NCI-H1048 (cell line): ENCODE measurements around the gene ESRRG.

Experiments used
- DNase-seq: peaks from one replicate; lab custom pipeline; 2025; lab: John Stamatoyannopoulos, UW

ESRRG gene

GRCh38 chr1:216627252-216627651 is 96.0 kb downstream of the ESRRG start:
- no peak for DNase-seq

DNA sequence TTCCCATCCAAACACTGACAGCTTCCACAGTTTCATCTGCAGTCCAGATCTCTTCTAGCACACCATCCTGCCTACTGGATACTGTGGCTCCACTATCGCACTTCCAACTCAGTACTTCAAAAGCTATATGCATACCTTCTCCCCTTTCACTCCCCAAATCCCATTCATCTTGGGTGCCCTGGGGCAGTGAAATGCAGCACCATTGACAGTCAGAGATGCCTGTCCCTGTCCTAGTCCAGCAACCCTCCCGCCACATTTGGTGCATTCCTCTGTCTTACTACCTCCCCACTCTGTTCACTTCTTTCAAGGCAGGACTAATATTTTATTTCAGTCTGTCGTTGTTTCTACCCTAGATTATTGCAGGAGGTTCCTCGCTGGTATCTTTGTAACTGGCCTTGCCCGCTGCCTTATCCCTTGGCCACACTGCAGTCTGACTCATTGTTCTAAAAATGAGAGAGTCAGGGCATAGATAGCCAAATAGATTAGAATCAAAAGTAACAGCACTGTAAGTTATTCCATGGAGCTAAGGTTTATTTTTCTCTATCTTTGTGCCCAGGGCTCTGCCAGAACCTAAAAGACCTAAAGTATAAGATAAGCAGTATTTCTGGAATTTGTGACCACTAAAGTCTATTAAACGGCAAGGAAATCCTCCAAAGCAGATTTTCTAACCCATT is 96.7 kb downstream of the ESRRG start:
- no peak for DNase-seq

DNA sequence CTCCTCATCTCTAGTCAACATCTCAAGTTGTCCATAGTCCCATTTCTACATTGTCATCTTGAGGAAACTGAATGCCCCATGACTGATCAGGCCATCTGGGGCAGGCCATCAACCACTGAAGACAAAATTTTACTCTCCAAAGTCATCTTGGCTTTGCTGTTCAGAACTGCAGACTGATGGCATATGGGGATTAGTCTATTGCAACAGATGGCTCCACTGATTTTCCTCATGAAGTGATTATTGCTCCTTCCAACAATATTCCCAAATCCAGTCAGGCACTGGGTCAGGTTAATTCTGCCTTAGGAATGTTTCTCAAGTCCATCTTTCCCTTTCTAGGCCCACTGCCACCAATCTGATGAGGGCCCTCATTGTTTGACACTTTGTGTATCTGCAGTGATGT is 101.7 kb downstream of the ESRRG start:
- DNase-seq = no peak

DNA sequence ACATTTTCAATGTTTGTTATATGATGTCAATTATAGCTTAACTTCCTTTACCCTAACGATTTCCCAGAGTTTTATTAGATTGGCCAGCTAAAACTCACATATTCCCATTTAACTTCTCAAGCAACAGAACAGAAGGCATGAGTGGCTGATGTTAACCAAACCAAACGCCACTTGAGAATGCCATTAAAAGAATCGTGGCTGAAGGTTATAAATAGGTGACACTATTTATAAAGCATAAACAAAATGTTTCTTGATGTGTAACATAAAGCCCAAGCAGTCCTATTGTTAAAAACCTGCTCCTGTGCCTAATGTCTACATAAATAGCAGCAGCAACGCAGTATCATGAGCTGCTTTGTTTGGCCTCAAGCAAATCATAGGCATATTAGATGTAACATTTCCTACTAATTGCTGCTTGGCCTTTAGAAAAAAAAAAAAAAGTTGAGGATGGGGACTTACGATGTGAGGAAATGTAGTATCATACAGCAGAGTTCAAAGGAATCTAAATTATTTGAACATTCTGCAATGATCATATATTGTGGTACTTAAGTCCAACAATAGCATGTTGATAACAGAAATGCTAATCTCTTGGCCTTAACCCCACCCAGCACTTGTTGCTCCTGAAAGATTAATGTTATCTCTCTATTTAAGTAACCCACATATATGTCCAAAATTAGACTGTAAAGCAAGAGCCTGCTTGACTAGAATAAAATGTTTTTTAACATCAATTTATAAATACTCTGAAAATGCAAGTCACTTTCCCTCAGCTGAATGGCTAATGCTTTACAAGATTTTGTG is 106.0 kb downstream of the ESRRG start:
- DNase-seq = no peak

- no peak for DNase-seq
Observed at GRCh38 chr1:216616425-216616824, 106.8 kb downstream of the ESRRG start.

GRCh38 chr1:216614011-216614934 is 109.0 kb downstream of the ESRRG start:
- DNase-seq = no peak

DNA sequence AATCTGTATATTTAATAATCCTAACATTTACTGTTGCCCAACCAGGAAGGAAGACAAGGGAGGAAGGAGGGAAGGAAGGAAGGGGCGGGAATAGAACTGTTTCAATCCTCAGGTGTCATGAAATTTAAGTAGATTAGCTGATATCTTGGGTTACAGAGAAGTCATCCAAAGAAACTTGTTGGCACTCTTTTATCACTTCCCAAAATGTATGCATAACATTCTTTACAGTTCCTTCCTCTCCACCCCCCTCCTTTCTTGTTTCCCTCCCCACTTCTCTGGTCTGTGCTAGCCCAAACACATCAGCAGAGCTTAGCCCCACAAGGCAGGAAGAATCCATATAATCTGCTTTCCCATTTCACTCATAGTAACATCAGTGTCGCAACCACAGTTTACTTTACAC is 110.9 kb downstream of the ESRRG start:
- DNase-seq = no peak

- DNase-seq = no peak
Observed at GRCh38 chr1:216607067-216607697, 116.0 kb downstream of the ESRRG start.

DNA sequence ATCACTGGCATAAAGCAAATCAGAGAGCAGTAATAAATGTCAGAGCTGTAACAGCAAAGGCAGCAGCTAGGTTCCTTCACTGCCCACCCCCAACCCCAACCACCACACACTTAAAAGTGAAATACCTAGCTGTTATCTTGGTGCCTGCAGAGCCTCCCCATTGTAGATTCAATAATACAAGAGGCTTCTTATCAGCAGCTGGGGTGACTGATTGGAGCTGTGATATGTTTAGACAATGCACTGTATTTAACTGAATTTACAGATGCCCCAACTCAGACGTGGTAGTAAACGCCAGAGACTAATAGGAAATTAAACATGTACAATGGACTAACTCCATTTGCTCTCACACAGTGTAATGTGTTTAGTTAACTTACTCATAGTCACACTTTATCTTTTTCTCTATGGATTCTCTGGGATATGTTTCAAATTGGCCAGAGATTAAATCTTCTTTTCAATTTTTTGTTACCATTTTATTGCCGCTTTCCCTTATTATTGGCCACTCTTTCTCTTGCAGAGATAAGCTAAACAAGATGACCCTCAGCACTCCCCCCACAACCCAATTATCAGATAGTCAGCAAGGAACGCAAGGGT is 117.1 kb downstream of the ESRRG start:
- no peak for DNase-seq

- no peak for DNase-seq
Observed at GRCh38 chr1:216604771-216605170, 118.5 kb downstream of the ESRRG start.

DNA sequence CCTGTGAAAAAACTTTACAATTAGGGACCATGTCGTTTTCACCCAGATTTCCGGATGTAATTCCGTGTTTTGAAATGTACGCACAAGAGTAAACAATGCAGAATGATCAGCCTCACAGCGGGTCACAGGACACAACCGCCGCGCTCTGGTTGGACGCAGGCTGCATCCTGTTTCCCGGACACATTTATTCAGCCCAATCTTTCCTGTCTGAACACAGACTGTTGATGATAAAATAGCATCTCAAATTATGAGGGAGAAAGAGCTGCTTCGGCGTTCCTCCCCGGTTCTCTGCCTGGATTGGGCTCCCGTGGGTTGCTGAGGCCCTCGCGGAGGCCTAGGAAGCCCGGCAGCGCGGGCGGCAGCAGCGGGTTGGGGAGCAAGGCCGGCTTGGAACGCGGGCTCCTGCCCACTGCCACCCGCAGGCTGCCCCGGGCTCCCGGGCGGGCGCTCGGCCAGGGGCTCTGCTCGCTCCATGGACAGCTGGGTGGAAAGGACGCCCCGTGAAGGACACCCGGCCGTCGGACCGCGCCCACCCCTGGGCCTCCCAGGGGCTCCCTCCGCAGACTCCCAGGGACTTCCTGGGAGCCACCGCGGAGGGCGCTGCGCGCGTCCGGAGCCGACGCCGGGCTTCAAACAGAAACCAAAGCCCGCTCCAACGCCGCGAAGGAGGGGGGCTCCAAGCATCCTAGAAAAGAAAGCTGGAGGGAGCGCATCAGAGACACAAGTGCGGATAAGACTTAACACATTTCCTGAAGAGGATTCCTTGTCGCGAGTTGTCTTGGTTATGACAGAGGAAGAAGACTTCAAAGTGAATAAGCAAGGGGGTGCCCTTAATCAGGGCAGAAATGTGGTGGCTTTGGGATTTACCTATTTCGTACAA is 122.3 kb downstream of the ESRRG start:
- no peak for DNase-seq

GRCh38 chr1:216599851-216600250 is 123.4 kb downstream of the ESRRG start:
- no peak for DNase-seq

DNA sequence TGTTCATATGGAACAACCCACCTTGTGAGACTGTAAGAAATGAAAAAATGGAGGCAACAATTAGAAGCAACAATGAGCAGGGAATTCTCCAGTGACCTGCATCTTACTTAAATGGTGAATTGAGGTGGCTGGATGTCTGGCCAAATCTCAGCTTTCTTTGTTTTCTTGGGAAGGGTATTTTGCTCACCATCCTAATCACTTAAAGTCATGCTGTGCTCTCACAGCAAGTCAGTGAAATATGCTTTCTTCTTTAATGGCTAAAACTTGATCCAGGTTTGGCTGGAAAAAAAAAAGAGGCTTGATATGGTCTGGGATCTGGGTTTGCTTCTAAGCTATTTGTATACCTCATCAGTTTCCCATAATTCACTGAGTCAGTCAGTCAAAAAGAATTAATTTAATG is 124.8 kb downstream of the ESRRG start:
- DNase-seq = no peak

DNA sequence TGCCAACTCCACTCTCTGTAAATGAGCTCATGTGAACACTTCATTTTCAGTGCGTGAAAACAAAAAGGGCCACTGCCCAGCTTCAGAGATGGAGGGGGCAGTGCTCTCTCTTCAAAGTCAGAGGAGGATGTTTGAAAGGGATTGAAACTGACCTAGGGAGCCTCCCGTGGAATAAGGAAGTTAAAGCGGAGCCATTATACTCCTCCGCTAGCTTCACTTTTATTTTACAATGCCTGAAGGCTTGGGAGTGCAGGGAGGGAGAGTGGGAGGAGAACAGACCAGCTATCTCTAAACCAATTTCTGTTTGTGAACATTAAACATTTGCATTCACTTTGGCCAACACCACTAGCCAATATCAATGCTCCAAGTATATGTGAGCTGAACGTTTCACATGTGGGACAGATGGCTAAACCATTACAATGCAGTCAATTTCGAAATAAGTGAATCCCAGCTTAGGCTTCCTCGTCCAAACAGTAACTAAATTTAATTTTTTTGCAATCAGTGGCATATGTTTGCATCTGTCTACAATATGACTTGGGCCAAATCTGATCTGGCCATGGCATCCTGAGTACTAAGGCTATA is 126.9 kb downstream of the ESRRG start:
- no peak for DNase-seq

GRCh38 chr1:216587715-216588114 is 135.5 kb downstream of the ESRRG start:
- no peak for DNase-seq

- DNase-seq = no peak
Observed at GRCh38 chr1:216582151-216582550, 141.1 kb downstream of the ESRRG start.

DNA sequence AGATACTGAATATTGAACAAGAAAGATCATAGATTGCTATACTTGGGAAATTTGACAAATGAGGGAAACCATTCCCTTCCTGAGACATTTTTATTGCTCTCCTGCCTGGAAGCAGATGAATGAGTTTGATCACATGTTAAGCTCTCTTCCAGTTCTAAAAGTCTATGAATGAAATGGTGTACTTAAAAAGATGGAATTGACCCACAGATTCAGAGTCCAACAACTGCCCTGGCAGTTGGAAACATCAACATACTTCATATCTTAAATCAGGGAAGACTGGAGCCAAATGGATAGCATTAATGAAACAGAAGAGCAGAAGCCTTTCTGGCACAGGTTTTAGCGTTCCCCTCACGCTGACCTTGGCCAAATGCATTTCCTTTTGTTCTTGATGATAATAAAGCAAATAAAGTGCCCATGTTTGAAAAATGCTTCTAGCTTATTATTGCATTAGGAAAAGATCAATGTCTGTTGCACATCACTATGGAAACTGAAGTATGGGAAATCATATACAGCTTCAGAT is 142.6 kb downstream of the ESRRG start:
- DNase-seq = no peak

- no peak for DNase-seq
Observed at GRCh38 chr1:216576234-216576937, 146.8 kb downstream of the ESRRG start.

DNA sequence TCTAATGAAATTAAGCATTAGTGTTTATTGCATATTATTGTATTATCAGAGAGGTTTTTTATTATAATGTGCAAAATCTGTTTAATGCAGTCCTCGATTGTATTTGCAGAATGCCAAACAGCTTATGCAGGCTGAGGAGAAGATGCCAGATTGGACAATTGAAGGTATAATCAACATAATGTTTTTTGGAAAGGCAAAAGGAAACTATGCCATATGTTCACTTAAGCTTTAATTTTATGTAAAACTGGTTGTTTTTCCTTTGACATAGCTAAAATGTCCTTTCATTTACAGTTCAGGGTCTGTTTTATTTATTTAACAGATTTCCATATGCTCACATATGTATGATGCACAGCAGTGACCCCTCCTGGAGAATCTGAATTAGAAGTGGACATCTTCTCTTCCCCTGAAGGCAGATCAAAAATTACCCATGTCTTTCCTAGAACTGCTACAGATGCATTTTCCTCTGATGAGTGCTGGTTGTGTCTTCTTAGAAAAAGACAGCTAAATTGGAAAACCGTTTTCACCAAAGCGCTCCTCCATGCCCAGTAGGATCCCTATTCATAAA is 156.5 kb downstream of the ESRRG start:
- no peak for DNase-seq
